ENCODE data around the gene PCDH8.
"Not testable (repeated sequence)": the region's sequence is repeated elsewhere in the genome, so short reads cannot be mapped to it uniquely, and the experiment has no call there.

The PCDH8 gene

GRCh38 chr13:52850396-52851136, 2.1 kb upstream of the PCDH8 start:
- no peak for DNase-seq (ENCODE audit: low read depth in 2 of 2, low spot score in 1 of 2)

- DNase-seq (ENCODE audit: low read depth in 2 of 2, low spot score in 1 of 2) = no peak
Measured at GRCh38 chr13:52850072-52850395, 1.6 kb upstream of the PCDH8 start.

- no peak for DNase-seq (ENCODE audit: low read depth in 2 of 2, low spot score in 1 of 2)
Measured at GRCh38 chr13:52849291-52850071, 1.0 kb upstream of the PCDH8 start.

GRCh38 chr13:52847682-52848432, 583 bp downstream of the PCDH8 start:
- DNase-seq (ENCODE audit: low read depth in 2 of 2, low spot score in 1 of 2) = no peak

GRCh38 chr13:52847322-52847681, 1.1 kb downstream of the PCDH8 start:
- DNase-seq (ENCODE audit: low read depth in 2 of 2, low spot score in 1 of 2) = no peak

- DNase-seq (ENCODE audit: low read depth in 2 of 2, low spot score in 1 of 2) = no peak
Measured at GRCh38 chr13:52846567-52847321, 1.7 kb downstream of the PCDH8 start.

- DNase-seq (ENCODE audit: low read depth in 2 of 2, low spot score in 1 of 2) = no peak
Measured at GRCh38 chr13:52845766-52846566, 2.5 kb downstream of the PCDH8 start.

- no peak for DNase-seq (ENCODE audit: low read depth in 2 of 2, low spot score in 1 of 2)
Measured at GRCh38 chr13:52845334-52845761, 3.1 kb downstream of the PCDH8 start.

GRCh38 chr13:52844836-52845235, 3.6 kb downstream of the PCDH8 start:
- no peak for DNase-seq (ENCODE audit: low read depth in 2 of 2, low spot score in 1 of 2)

- DNase-seq (ENCODE audit: low read depth in 2 of 2, low spot score in 1 of 2) = no peak
Measured at GRCh38 chr13:52842441-52842840, 6.0 kb downstream of the PCDH8 start.

GRCh38 chr13:52840066-52840465, 8.4 kb downstream of the PCDH8 start:
- no peak for DNase-seq (ENCODE audit: low read depth in 2 of 2, low spot score in 1 of 2)

- DNase-seq (ENCODE audit: low read depth in 2 of 2, low spot score in 1 of 2) = no peak
Measured at GRCh38 chr13:52838433-52839107, 9.9 kb downstream of the PCDH8 start.

- no peak for DNase-seq (ENCODE audit: low read depth in 2 of 2, low spot score in 1 of 2)
Measured at GRCh38 chr13:52837850-52838249, 10.6 kb downstream of the PCDH8 start.

GRCh38 chr13:52835071-52835839, 13.2 kb downstream of the PCDH8 start:
- DNase-seq (ENCODE audit: low read depth in 2 of 2, low spot score in 1 of 2) = no peak

GRCh38 chr13:52833296-52833875, 15.1 kb downstream of the PCDH8 start:
- DNase-seq (ENCODE audit: low read depth in 2 of 2, low spot score in 1 of 2) = no peak

- no peak for DNase-seq (ENCODE audit: low read depth in 2 of 2, low spot score in 1 of 2)
Measured at GRCh38 chr13:52832313-52832712, 16.1 kb downstream of the PCDH8 start.

- no peak for DNase-seq (ENCODE audit: low read depth in 2 of 2, low spot score in 1 of 2)
Measured at GRCh38 chr13:52830946-52831345, 17.5 kb downstream of the PCDH8 start.

- no peak for DNase-seq (ENCODE audit: low read depth in 2 of 2, low spot score in 1 of 2)
Measured at GRCh38 chr13:52827839-52828238, 20.6 kb downstream of the PCDH8 start.

GRCh38 chr13:52817886-52818285, 30.6 kb downstream of the PCDH8 start:
- not testable (repeated sequence) for DNase-seq (ENCODE audit: low read depth in 2 of 2, low spot score in 1 of 2)
